ENCODE data around the gene PIGQ.

The PIGQ gene

GRCh38 chr16:620700-621525 lies 51.1 kb downstream of the PIGQ start:
- no peak overlapping the region for H3K4me3 ChIP-seq (ENCODE audit: low read length in 2 of 2)
- H3K36me3 ChIP-seq (ENCODE audit: control insufficient read depth in 2 of 2, insufficient read depth in 2 of 2, low read length in 2 of 2) = peaks cover 0 to 3% of the 10 kb centered on the region in 2 donors
- H3K4me1 ChIP-seq (ENCODE audit: control insufficient read depth, insufficient read depth, low read length) = no peaks in the 10 kb centered on the region
- no peaks in the 10 kb centered on the region for H3K27me3 ChIP-seq (ENCODE audit: control insufficient read depth in 1 of 2, insufficient read depth in 2 of 2, low read length in 2 of 2)
- no peaks in the 10 kb centered on the region for H3K9me3 ChIP-seq (ENCODE audit: control insufficient read depth in 2 of 2, low read length in 2 of 2)
- H3K27ac ChIP-seq (ENCODE audit: low read length) = no peak overlapping the region
- H3K9ac ChIP-seq (ENCODE audit: low read length in 2 of 2) = no peak overlapping the region

DNA sequence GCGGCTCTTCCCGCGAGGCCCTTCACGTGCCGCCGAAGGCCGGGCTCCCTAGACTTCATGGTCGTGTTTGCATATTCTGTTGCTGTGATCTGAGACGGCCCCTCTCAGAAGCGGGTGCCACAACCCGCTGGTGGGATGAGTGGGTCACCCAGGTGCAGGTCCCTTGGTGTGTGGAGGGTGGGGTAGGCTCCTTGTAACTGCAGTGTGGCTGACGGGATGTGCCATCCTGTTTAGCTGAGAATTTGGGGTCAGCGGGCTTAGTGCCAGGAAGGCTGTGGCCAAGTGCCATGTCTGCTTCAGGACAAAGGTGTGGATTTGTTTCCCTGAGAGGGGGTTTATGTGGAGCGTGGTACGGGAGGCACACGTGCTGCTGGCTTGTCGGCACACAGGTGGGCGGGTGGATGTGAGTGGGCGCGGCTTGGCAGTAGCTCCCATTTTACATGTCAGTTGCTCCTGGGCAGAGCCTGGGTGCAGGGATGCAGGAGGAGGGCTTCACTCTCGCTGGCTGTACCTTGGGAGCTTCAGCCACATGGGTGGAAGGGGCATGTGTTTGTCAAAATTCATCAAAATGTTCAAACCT lies 51.8 kb downstream of the PIGQ start:
- Histone ChIP-seq H3K27ac (ENCODE audit: low read length) (no peak overlapping the region), H3K9me3 (ENCODE audit: control insufficient read depth in 2 of 2, low read length in 2 of 2) (no peaks in the 10 kb centered on the region), H3K4me3 (ENCODE audit: low read length in 2 of 2) (no peak overlapping the region), H3K27me3 (ENCODE audit: control insufficient read depth in 1 of 2, insufficient read depth in 2 of 2, low read length in 2 of 2) (no peaks in the 10 kb centered on the region), H3K9ac (ENCODE audit: low read length in 2 of 2) (no peak overlapping the region), H3K36me3 (ENCODE audit: control insufficient read depth in 2 of 2, insufficient read depth in 2 of 2, low read length in 2 of 2) (peaks cover 0 to 5% of the 10 kb centered on the region in 2 donors), H3K4me1 (ENCODE audit: control insufficient read depth, insufficient read depth, low read length) (no peaks in the 10 kb centered on the region)

DNA sequence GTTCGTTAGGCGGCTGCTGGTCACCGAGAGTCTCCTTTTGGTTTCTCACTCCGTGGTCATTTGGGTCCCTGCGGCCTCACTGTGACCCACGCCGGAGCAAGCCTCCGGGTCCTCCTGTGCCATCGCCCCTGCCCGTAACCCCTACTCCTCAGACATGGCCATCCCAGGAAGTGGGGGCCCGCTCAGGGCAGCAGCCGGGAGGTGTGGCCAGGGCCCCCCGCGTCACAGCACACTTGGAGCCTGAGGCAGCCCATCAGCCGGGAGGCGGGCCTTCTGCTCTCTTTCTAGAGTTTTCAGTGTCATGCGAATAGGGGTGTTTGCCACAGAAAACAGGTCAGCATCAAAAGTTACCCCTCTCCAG lies 53.1 kb downstream of the PIGQ start:
- Histone ChIP-seq H3K4me3 (ENCODE audit: low read length in 2 of 2) (no peak overlapping the region), H3K9me3 (ENCODE audit: control insufficient read depth in 2 of 2, low read length in 2 of 2) (no peaks in the 10 kb centered on the region), H3K27ac (ENCODE audit: low read length) (no peak overlapping the region), H3K4me1 (ENCODE audit: control insufficient read depth, insufficient read depth, low read length) (no peaks in the 10 kb centered on the region), H3K36me3 (ENCODE audit: control insufficient read depth in 2 of 2, insufficient read depth in 2 of 2, low read length in 2 of 2) (peaks cover 0 to 3% of the 10 kb centered on the region in 2 donors), H3K9ac (ENCODE audit: low read length in 2 of 2) (no peak overlapping the region), H3K27me3 (ENCODE audit: control insufficient read depth in 1 of 2, insufficient read depth in 2 of 2, low read length in 2 of 2) (no peaks in the 10 kb centered on the region)

GRCh38 chr16:624526-625070 lies 54.8 kb downstream of the PIGQ start:
- H3K4me1 ChIP-seq (ENCODE audit: control insufficient read depth, insufficient read depth, low read length) = no peaks in the 10 kb centered on the region
- no peak overlapping the region for H3K9ac ChIP-seq (ENCODE audit: low read length in 2 of 2)
- H3K27me3 ChIP-seq (ENCODE audit: control insufficient read depth in 1 of 2, insufficient read depth in 2 of 2, low read length in 2 of 2) = no peaks in the 10 kb centered on the region
- no peak overlapping the region for H3K27ac ChIP-seq (ENCODE audit: low read length)
- H3K36me3 ChIP-seq (ENCODE audit: control insufficient read depth in 2 of 2, insufficient read depth in 2 of 2, low read length in 2 of 2) = peaks cover 0 to 4% of the 10 kb centered on the region in 2 donors
- H3K9me3 ChIP-seq (ENCODE audit: control insufficient read depth in 2 of 2, low read length in 2 of 2) = no peaks in the 10 kb centered on the region
- H3K4me3 ChIP-seq (ENCODE audit: low read length in 2 of 2) = no peak overlapping the region

DNA sequence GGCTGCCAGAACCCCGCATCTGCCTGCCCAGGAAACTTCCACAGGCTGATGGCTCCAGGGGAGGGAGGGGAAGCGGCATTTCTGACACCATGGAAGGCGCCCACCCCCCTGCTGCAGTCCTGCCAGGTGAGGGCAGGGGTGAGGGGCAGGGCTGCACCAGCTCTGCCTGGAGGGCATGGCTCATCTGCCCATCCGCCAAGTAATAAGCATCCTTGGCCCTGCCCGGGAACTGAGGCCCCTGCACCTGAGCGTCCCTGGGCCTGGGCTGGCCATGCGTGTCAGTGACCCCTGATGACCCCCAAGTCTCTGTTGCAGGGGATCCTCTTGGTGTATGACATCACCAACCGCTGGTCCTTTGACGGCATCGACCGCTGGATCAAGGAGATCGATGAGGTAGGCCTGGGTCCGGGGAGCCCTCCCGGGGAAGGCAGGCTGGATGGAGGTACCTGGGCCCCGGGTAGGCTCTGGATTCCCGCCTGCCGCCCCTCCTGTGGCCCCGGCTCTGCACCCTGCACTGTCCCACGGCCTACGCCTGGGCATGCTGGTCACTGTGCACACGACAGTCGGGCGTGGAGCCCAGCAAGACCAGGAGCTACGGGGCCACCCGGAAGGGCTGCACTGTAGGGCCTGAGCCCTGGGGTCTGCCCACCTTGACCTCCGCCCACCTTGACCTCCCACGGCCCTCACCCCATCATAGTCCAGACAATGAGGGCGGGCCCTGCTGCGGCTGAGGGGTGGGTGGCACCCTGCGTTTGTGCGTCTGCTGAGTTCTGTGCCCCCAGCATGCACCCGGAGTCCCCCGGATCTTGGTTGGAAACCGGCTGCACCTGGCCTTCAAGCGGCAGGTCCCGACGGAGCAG lies 55.6 kb downstream of the PIGQ start:
- Histone ChIP-seq H3K9me3 (ENCODE audit: control insufficient read depth in 2 of 2, low read length in 2 of 2) (no peaks in the 10 kb centered on the region), H3K36me3 (ENCODE audit: control insufficient read depth in 2 of 2, insufficient read depth in 2 of 2, low read length in 2 of 2) (peaks cover 0 to 4% of the 10 kb centered on the region in 2 donors), H3K4me3 (ENCODE audit: low read length in 2 of 2) (no peak overlapping the region), H3K9ac (ENCODE audit: low read length in 2 of 2) (no peak overlapping the region), H3K27me3 (ENCODE audit: control insufficient read depth in 1 of 2, insufficient read depth in 2 of 2, low read length in 2 of 2) (no peaks in the 10 kb centered on the region), H3K4me1 (ENCODE audit: control insufficient read depth, insufficient read depth, low read length) (peaks cover 6% of the 10 kb centered on the region), H3K27ac (ENCODE audit: low read length) (no peak overlapping the region)

DNA sequence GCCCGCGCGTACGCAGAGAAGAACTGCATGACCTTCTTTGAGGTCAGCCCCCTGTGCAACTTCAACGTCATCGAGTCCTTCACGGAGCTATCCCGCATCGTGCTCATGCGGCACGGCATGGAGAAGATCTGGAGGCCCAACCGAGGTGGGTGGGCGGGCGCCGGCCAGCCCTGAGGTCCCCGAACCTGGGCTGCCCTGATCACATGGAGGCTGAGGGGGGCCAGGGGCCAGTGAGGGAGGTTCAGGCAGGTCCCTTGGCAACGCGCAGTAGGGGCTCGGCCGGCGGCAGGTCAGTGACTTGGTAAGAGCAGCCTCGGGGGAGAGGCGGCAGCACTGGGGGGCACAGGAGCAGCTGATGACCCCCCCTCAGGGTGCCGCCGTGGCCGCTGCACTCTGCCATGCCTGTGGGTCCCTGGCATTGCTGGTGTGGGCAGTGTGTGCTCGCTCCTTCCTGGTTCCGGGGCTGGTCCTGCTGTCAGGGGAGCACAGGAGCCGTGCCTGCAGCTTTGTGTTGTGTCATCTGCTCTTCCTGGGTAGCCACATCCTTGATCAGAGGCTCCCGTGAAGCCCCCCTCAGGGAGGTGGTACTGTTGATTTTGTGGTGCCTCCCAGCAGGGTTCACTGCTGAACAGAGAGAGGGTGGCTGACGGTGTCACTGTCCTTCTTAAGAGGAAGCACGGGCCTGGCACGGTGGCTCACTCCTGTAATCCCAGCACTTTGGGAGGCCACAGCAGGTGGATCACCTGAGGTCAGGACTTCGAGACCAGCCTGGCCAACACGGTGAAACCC lies 56.4 kb downstream of the PIGQ start:
- Histone ChIP-seq H3K27ac (ENCODE audit: low read length) (no peak overlapping the region), H3K36me3 (ENCODE audit: control insufficient read depth in 2 of 2, insufficient read depth in 2 of 2, low read length in 2 of 2) (peaks cover 0 to 4% of the 10 kb centered on the region in 2 donors), H3K9ac (ENCODE audit: low read length in 2 of 2) (no peak overlapping the region), H3K9me3 (ENCODE audit: control insufficient read depth in 2 of 2, low read length in 2 of 2) (no peaks in the 10 kb centered on the region), H3K4me1 (ENCODE audit: control insufficient read depth, insufficient read depth, low read length) (peaks cover 13% of the 10 kb centered on the region), H3K27me3 (ENCODE audit: control insufficient read depth in 1 of 2, insufficient read depth in 2 of 2, low read length in 2 of 2) (peaks cover 2 to 3% of the 10 kb centered on the region in 2 donors), H3K4me3 (ENCODE audit: low read length in 2 of 2) (no peak overlapping the region)

DNA sequence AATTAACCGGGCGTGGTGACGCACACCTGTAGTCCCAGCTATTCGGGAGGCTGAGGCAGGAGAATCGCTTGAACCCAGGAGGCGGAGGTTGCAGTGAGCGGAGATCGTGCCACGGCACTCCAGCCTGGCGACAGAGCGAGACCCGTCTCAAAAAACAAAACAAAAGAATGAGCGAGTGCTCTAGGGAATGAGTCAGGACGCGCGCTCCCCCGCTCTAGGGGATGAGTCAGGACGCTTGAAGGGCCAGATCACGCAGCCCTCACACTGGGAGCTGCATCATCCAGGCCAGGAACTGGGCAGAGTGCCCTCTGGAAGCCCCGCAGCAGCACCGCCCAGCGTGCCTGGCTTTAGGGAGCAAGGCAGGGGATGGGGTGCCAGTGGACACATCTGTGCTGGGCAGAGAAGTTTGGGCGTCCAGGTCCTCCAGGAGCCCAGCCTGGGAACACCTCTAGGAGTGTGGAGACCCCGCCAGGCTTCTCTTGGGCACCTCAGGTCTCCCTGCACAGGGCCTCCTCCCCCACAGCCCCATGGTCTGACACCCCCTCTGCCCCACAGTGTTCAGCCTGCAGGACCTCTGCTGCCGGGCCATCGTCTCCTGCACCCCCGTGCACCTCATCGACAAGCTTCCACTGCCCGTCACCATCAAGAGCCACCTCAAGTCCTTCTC lies 57.2 kb downstream of the PIGQ start:
- Histone ChIP-seq H3K27ac (ENCODE audit: low read length) (no peak overlapping the region), H3K4me1 (ENCODE audit: control insufficient read depth, insufficient read depth, low read length) (peaks cover 14% of the 10 kb centered on the region)

DNA sequence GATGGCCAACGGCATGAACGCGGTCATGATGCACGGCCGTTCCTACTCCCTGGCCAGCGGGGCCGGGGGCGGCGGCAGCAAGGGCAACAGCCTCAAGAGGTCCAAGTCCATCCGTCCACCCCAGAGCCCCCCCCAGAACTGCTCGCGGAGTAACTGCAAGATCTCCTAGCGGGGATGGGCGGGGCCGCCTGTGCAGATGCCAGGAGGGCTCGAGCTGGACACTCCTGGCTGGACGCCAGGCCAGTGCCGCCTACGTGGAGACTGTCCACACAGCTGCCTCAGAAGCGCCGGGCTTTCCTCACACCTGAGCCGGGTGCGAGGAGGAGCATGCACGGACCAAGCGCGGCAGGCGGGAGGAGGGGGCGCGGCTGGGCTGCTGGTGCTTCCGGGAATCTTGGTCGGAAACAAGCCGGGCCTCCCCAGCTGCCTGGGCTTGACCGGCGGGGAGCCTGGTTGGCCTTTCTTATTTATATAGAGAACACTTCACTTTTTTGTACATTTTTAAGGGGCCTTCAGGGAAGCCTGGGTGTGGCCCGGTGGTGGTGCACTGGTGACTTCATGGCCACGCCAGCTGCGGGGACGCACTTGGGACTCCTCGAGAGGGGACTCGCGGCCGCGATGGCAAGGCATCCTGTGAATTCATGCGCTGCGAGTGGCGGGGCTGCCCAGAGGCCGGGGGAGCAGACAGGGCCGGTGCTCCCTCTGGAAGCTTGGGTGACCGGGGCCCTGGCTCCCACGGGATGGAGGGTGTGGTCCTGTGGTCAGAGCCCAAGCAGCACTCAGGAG lies 57.9 kb downstream of the PIGQ start:
- no peak overlapping the region for H3K27ac ChIP-seq (ENCODE audit: low read length)
- no peaks in the 10 kb centered on the region for H3K9me3 ChIP-seq (ENCODE audit: control insufficient read depth in 2 of 2, low read length in 2 of 2)
- no peak overlapping the region for H3K4me3 ChIP-seq (ENCODE audit: low read length in 2 of 2)
- H3K9ac ChIP-seq (ENCODE audit: low read length in 2 of 2) = no peak overlapping the region
- H3K36me3 ChIP-seq (ENCODE audit: control insufficient read depth in 2 of 2, insufficient read depth in 2 of 2, low read length in 2 of 2) = peaks cover 0 to 4% of the 10 kb centered on the region in 2 donors
- H3K27me3 ChIP-seq (ENCODE audit: control insufficient read depth in 1 of 2, insufficient read depth in 2 of 2, low read length in 2 of 2) = peaks cover 2 to 6% of the 10 kb centered on the region in 2 donors
- H3K4me1 ChIP-seq (ENCODE audit: control insufficient read depth, insufficient read depth, low read length) = peaks cover 14% of the 10 kb centered on the region

More for the DNA sequence above, 57.2 kb downstream of the PIGQ start:
- Histone ChIP-seq H3K4me3 (ENCODE audit: low read length in 2 of 2) (no peak overlapping the region), H3K9me3 (ENCODE audit: control insufficient read depth in 2 of 2, low read length in 2 of 2) (no peaks in the 10 kb centered on the region), H3K9ac (ENCODE audit: low read length in 2 of 2) (no peak overlapping the region), H3K36me3 (ENCODE audit: control insufficient read depth in 2 of 2, insufficient read depth in 2 of 2, low read length in 2 of 2) (peaks cover 0 to 4% of the 10 kb centered on the region in 2 donors), H3K27me3 (ENCODE audit: control insufficient read depth in 1 of 2, insufficient read depth in 2 of 2, low read length in 2 of 2) (peaks cover 2 to 3% of the 10 kb centered on the region in 2 donors)

- H3K9me3 ChIP-seq (ENCODE audit: control insufficient read depth in 2 of 2, low read length in 2 of 2) = no peaks in the 10 kb centered on the region
- no peak overlapping the region for H3K27ac ChIP-seq (ENCODE audit: low read length)
- H3K27me3 ChIP-seq (ENCODE audit: control insufficient read depth in 1 of 2, insufficient read depth in 2 of 2, low read length in 2 of 2) = peaks cover 2 to 6% of the 10 kb centered on the region in 2 donors
- H3K4me3 ChIP-seq (ENCODE audit: low read length in 2 of 2) = no peak overlapping the region
- H3K9ac ChIP-seq (ENCODE audit: low read length in 2 of 2) = no peak overlapping the region
- H3K36me3 ChIP-seq (ENCODE audit: control insufficient read depth in 2 of 2, insufficient read depth in 2 of 2, low read length in 2 of 2) = peaks cover 0 to 4% of the 10 kb centered on the region in 2 donors
- peaks cover 14% of the 10 kb centered on the region for H3K4me1 ChIP-seq (ENCODE audit: control insufficient read depth, insufficient read depth, low read length)
Observed at GRCh38 chr16:628321-629061, 58.7 kb downstream of the PIGQ start.

Data from stomach smooth muscle (tissue), 2 donors.